Measurements from ENCODE around the gene WASF2.

- no peak for TF ChIP-seq EZH2phosphoT487 (conservative IDR thresholded peaks at IDR 0.05; ENCODE audit: low read length)
- TF ChIP-seq CTCF (IDR thresholded peaks at IDR 0.05; ENCODE audit: insufficient read depth, low read length, poor library complexity, severe bottlenecking) = no peak
These were observed 7.9 kb downstream of the WASF2 start for GRCh38 chr1:27481994-27482620.

All from SU-DHL-6 (cell line).